Kidney (tissue), 14 donors: ENCODE measurements around the gene GPRC5A. TPM values are rescaled to one million over a fixed set of nuclear protein-coding genes. Genes with fewer than 3 reads are reported as not detected.

Experiments
- DNase-seq, 5 donors: peaks; one replicate each; pipeline ENCODE4 v3.0.0-alpha.2; 2013 to 2020
- FAIRE-seq: peaks from 2 replicates; lab custom pipeline; 2012; peaks lifted over from hg19 to GRCh38; lab: Jason Lieb, UNC
- H3K27ac ChIP-seq, 2 donors: one replicate each; pipeline ENCODE4 v1.7.0; 2013; ENCODE audit warnings: low read depth in 2 of 2, low read length in 2 of 2, inconsistent platforms in 1 of 2
- H3K27me3 ChIP-seq: one replicate; pipeline ENCODE4 v1.7.1; 2013; ENCODE audit warnings: low read length, inconsistent platforms; ENCODE audit not compliant: control insufficient read depth, insufficient read depth
- H3K36me3 ChIP-seq, 3 donors: one replicate each; pipeline versions ENCODE4 v1.7.0 to v1.7.1; 2013; ENCODE audit warnings: low read length in 3 of 3, control low read depth in 1 of 3, inconsistent platforms in 1 of 3; ENCODE audit not compliant: insufficient read depth in 3 of 3, control insufficient read depth in 2 of 3
- H3K4me1 ChIP-seq, 3 donors: one replicate each; pipeline versions ENCODE4 v1.7.0 to v1.7.1; 2013; ENCODE audit warnings: low read length in 3 of 3, inconsistent platforms in 1 of 3, low read depth in 1 of 3; ENCODE audit not compliant: control insufficient read depth in 2 of 3, insufficient read depth in 2 of 3
- H3K4me3 ChIP-seq, 3 donors: one replicate each; pipeline versions ENCODE4 v1.7.0 to v1.8.1; 2013; ENCODE audit warnings: low read length in 3 of 3, control low read depth in 1 of 3, inconsistent platforms in 1 of 3
- H3K9ac ChIP-seq, 3 donors: one replicate each; pipeline versions ENCODE4 v1.7.0 to v1.7.1; 2013; ENCODE audit warnings: low read length in 3 of 3, control low read depth in 1 of 3, inconsistent platforms in 1 of 3
- H3K9me3 ChIP-seq, 3 donors: one replicate each; pipeline versions ENCODE4 v1.7.0 to v1.7.1; 2013; ENCODE audit warnings: low read length in 3 of 3, control low read depth in 1 of 3, inconsistent platforms in 1 of 3; ENCODE audit not compliant: control insufficient read depth in 2 of 3, insufficient read depth in 1 of 3
- intact Hi-C: fragments of 100-400 bp; cut with DNase I; formaldehyde crosslinking; loops from one replicate; pipeline ENCODE4 v1.11.1; 2022
- polyA plus RNA-seq: library from polyadenylated mRNA; stranded (reverse); fragments of 350-450 nt; fragmentation: Illumina TruSeq; extraction: RNeasy Lipid Tissue Mini Kit (QIAGEN cat#74804); gene quantifications from one replicate; pipeline ENCODE4 v1.2.3, GENCODE V29; 2014; ENCODE audit warnings: low read depth, low replicate concordance; ENCODE audit not compliant: insufficient read depth
- total RNA-seq: library from RNA; stranded (reverse); fragmentation: NEBNext Ultra II Directional; extraction: Animal tissue kit (Norgen Biotek cat#: 25700); gene quantifications from one replicate; pipeline ENCODE4 v1.2.1, GENCODE V29; 2021
- TF ChIP-seq, protein P1 (sequence below): IDR thresholded peaks from 3 replicates; pipeline ENCODE4 v1.5.1; 2012; ENCODE audit warnings: mild to moderate bottlenecking, moderate library complexity, borderline replicate concordance; ENCODE audit not compliant: insufficient read depth; ENCODE audit errors: extremely low read depth
- donor health status: control.
- donor health status: control.
- donor health status: control.
- donor health status: control.
- donor health status: control.
- donor health status: DM: yes; HTN: yes; CAD: no.
- donor health status: Normal renal cell carcinoma (clear cell type).

GPRC5A gene
- total and polyA plus RNA-seq, 2 donors from 2014 or later = 6.3 to 60.6 TPM

DNA sequence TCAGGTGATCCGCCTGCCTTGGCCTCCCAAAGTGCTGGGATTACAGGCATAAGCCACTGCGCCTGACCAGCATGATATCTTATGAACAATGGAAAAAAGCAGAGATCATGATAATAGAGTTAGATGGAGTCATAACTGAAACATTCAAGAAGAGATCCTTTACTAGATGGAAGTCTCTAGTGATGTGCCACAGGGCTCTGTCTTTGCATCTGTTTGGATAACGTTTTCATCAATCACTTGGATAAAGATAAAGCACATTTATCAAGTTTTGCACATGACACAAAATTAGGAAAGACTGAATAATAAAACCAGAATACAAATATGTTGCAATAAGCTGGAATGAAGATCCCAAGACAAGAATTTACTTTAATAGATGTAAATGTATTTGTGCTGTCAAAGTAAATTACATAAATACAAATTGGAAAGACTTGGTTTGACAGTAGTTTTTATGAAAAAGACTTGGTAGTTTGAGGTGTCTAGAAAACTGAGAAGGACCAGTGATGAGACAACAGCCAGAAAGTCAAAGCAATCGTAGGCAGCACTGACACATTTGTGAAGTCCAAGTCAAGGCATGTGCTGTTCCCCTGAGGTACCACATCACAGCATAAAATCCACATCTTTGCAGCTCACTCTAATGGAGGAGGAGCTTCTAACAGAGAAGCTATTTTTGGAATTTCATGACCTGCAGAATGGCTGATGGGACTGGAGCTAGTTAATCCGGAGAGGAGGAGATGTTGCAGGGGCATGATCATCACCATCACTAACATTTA is 28.5 kb downstream of the GPRC5A start:
- Histone ChIP-seq H3K9ac (no peak overlapping the region), H3K4me3 (no peak overlapping the region), H3K27me3 (no peaks in the 10 kb centered on the region), H3K9me3 (no peaks in the 10 kb centered on the region), H3K27ac (no peak overlapping the region), H3K36me3 (no peaks in the 10 kb centered on the region), H3K4me1 (peaks cover 0 to 8% (median 0%) of the 10 kb centered on the region in 3 donors)
- TF ChIP-seq, protein P1, sequence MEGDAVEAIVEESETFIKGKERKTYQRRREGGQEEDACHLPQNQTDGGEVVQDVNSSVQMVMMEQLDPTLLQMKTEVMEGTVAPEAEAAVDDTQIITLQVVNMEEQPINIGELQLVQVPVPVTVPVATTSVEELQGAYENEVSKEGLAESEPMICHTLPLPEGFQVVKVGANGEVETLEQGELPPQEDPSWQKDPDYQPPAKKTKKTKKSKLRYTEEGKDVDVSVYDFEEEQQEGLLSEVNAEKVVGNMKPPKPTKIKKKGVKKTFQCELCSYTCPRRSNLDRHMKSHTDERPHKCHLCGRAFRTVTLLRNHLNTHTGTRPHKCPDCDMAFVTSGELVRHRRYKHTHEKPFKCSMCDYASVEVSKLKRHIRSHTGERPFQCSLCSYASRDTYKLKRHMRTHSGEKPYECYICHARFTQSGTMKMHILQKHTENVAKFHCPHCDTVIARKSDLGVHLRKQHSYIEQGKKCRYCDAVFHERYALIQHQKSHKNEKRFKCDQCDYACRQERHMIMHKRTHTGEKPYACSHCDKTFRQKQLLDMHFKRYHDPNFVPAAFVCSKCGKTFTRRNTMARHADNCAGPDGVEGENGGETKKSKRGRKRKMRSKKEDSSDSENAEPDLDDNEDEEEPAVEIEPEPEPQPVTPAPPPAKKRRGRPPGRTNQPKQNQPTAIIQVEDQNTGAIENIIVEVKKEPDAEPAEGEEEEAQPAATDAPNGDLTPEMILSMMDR = no peak
- no peak for FAIRE-seq
- intact Hi-C loops = loop anchor here (5.0 to 10.0 kb wide), 2 partner anchors 65 to 292 kb away; no protein-coding TSS in a partner anchor
- DNase-seq = no peak

DNA sequence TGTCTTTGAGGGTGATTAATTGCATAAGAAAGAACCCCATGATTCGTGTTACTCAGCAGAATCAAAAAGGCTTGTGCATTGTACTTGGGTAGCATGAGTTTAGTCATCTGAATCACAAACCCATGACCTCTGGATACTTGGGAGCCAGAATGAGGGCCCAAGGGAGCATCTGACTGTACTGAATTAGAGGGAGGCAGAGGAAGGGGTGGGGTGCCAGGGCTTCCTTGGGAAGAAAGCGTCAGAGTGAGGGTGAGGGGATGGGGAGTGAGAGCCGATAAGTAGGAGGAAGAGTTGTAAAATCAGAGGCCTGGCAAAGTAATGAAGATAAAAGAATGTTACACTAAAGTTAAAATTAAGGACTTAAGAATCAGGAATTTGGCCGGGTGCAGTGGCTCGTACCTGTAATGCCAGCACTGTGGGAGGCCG is 30.8 kb downstream of the GPRC5A start:
- H3K27ac ChIP-seq = no peak overlapping the region
- TF ChIP-seq, protein P1 = no peak
- intact Hi-C loops = no loop called here
- H3K9me3 ChIP-seq = no peaks in the 10 kb centered on the region
- H3K4me3 ChIP-seq = no peak overlapping the region
- FAIRE-seq (no peak), DNase-seq (no peak)
- H3K36me3 ChIP-seq = no peaks in the 10 kb centered on the region
- H3K9ac ChIP-seq = no peak overlapping the region
- H3K4me1 ChIP-seq = no peaks in the 10 kb centered on the region
- no peaks in the 10 kb centered on the region for H3K27me3 ChIP-seq

DNA sequence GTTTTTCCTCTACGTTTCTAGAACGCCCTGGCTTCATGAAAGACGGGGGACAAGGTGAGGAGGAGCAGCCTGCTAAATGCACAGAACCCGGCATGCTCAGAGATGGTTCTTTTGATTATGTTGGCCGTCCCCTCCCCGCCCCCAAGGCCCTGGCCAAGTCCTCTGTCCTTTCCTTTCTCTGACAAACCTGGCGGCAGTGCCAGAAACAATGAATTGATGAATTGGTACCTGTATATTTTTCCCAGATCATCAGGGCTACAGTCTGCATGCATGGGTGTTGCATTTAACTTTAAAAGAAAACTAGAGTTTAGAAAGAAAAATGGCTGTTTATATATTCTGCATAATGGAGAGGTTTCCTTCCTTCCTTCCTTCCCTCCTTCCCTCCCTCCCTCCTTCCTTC is 31.6 kb downstream of the GPRC5A start:
- no peaks in the 10 kb centered on the region for H3K36me3 ChIP-seq
- FAIRE-seq (no peak), DNase-seq (no peak)
- intact Hi-C loops = no loop called here
- TF ChIP-seq, protein P1 = no peak
- no peak overlapping the region for H3K9ac ChIP-seq
- H3K27ac ChIP-seq = no peak overlapping the region
- H3K4me3 ChIP-seq = no peak overlapping the region
- H3K27me3 ChIP-seq = no peaks in the 10 kb centered on the region
- no peaks in the 10 kb centered on the region for H3K4me1 ChIP-seq
- no peaks in the 10 kb centered on the region for H3K9me3 ChIP-seq
